Islet precursor cell (in vitro differentiated cells): ENCODE results near the gene OR2T12.
"Not testable (repeated sequence)": the region's sequence is repeated elsewhere in the genome, so short reads cannot be mapped to it uniquely, and the experiment has no call there.

Experiments
- DNase-seq: peaks from one replicate; pipeline ENCODE4 v3.0.0-alpha.2; 2018

Gene OR2T12, protein sequence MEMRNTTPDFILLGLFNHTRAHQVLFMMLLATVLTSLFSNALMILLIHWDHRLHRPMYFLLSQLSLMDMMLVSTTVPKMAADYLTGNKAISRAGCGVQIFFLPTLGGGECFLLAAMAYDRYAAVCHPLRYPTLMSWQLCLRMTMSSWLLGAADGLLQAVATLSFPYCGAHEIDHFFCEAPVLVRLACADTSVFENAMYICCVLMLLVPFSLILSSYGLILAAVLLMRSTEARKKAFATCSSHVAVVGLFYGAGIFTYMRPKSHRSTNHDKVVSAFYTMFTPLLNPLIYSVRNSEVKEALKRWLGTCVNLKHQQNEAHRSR

GRCh38 chr1:248303324-248303723, at the start of gene OR2T12:
TSS of gene OR2T12 (minus strand) at chr1:248303424. CDS start at chr1:248295578, 7,846 bp downstream.
- no peak for DNase-seq

DNA sequence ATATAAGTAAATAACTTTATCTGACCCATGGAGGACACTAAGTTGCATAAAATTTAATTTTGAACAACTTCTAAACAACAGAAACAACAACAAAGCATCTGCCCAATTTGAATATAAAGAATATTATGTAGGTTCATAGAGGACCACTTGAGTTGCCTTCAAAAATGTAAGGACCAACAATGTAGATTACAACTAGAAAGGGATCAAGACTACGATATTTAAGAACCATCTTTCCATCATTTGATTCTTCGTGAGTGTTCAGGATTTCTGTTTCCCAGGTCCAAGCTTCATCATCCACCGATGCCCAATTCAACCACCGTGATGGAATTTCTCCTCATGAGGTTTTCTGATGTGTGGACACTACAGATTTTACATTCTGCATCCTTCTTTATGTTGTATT, 45.3 kb upstream of the OR2T12 start, which contains the start of gene OR14C36:
TSS of gene OR14C36 (plus strand) at position 301 of the 400 bp plus-strand sequence. CDS start at position 301, 0 bp downstream.
- no peak for DNase-seq

DNA sequence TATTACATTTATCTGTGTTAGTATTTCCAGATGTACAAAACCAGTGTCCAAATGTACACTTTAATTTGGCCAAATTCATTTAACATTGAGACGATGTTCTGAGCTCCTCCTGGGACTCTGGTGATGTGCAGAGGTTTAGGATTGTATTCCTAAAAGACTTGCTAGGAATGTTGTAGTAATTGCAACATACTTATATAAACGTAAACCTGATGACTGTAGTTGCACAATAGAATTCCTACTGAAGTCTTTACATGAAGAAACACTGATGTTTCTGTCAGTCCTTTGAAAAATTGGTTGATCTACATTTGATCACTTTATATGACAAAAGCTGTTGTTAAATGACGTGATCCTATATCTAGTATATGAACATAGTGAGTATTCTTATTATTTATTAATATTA, 40.2 kb upstream of the OR2T12 start:
- no peak for DNase-seq

DNA sequence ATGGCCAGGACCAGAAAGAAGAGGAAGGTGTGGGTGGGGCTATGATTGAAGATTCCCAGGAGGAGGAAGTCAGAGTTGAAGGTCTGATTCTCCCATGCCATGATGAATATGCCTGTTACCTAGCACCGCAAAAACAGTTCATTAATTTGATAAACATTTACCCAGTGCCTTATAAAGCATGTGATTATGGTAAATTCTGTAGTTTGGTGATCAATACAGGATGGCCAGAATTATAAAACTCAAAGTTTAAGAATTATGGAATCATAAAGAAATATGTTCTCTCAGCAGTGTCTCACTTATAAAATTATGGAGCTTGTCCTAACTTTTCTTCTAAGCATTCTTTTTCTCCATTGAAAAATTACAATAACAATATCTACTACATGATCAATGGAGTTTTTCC, 21.2 kb upstream of the OR2T12 start, which contains the start of gene OR2M7:
TSS of gene OR2M7 (minus strand) at position 101 of the 400 bp plus-strand sequence. CDS start at position 101, 0 bp downstream.
- no peak for DNase-seq

GRCh38 chr1:248316796-248317195, 13.6 kb upstream of the OR2T12 start:
- no peak for DNase-seq

DNA sequence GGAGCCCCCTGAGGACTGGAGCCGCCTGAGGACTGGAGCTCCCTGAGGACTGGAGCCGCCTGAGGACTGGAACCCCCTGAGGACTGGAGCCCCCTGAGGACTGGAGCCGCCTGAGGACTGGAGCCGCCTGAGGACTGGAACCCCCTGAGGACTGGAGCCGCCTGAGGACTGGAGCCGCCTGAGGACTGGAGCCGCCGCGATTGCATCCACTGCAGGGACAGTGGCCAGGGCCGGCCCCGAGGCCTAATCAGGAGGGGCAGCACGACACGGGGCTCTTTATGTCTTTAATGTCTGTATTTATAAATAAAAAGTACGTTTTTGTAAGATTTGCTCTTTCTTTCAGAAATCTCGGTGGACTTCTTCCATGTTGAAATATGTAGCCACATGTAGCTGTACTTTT, 3.5 kb upstream of the OR2T12 start:
- DNase-seq: not testable (repeated sequence)

GRCh38 chr1:248306103-248306502, 2.9 kb upstream of the OR2T12 start:
- DNase-seq: no peak

DNA sequence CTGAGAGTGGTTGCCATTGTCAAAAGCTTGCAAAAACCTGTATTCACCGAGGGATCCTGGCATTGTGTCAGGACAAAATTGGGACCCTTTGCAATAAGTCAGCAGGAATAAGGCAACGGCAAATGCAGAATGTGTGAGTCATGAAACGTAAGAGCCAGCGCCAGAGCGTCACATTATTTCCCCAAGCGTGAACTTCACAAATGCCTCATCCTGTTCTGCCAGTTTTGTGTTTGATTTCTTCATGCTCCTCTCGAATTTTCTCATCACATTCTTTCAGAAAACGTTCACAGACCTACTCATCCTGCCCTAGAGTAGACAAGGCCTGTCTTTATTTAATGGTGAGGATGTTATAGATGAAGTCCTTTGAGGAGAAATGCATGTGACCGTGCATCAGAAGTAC, 2.4 kb upstream of the OR2T12 start:
- DNase-seq: not testable (repeated sequence)

DNA sequence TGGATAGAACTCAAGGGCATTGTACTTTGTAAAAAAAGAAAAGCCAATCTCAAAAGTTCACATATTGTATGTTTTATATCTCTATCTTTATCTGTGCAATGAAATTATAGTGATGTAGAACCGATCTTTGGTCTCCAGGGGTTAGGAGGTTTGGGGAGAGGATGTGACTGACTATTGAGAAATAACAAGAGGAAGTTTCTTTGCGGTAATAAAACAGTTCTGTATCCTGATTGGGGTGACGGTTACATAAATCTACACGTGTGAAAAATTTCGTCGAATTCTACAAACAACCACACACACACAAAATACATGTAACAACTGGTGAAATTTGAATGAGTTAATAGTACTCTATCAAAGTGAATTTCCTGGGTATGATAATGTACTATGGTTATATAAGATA, 14.8 kb downstream of the OR2T12 start:
- no peak for DNase-seq

DNA sequence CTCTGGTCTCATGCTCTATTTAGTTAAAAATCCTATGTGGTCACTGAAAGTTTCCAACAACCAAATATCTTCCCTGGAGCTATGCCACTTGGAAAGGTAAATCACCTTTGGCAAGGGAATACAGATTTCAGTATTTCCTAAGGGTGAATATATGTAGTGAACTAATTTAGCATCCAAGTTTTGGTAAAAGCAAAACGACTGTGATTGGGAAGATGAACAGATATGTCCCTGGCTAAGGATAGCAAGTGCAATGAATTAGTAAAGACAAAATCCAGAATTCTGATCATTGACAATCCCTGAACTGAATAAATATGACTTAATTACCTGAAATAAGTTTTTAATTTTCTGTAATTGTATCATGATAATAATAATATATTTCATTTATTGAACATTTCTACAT, 25.3 kb downstream of the OR2T12 start, which contains the start of gene OR2T33:
TSS of gene OR2T33 (minus strand) at position 101 of the 400 bp plus-strand sequence. CDS start 4,162 bp downstream, outside the sequence.
- no peak for DNase-seq

DNA sequence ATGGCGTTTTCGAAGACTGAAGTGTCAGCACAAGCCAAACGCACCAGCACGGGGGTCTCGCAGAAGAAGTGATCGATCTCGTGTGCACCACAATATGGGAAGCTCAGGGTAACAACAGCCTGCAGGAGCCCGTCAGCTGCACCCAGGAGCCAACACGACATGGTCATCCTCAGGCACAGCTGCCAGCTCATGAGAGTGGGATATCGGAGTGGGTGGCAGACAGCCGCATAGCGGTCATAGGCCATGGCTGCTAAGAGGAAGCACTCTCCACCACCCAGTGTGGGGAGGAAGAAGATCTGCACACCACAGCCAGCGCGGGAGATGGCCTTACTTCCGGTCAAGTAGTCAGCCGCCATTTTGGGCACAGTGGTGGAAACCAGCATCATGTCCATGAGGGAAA, 30.0 kb downstream of the OR2T12 start:
- not testable (repeated sequence) for DNase-seq

GRCh38 chr1:248268178-248268577, 35.0 kb downstream of the OR2T12 start:
- DNase-seq: no peak

DNA sequence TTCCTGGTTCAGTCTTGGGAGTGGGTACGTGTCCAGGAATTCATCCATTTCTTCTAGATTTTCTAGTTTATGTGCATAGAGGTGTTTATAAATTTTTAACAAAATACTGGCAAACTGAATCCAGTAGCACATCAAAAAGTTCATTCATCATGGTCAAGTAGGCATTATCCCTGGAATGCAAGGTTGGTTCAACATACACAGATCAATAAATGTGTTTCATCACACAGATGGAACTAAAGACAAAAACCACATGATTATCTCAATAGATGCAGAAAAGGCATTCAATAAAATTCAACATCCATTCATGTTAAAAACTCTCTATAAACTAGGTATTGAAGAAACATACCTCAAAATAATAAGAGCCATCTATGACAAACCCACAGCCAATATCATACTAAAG, 43.9 kb downstream of the OR2T12 start:
- not testable (repeated sequence) for DNase-seq

DNA sequence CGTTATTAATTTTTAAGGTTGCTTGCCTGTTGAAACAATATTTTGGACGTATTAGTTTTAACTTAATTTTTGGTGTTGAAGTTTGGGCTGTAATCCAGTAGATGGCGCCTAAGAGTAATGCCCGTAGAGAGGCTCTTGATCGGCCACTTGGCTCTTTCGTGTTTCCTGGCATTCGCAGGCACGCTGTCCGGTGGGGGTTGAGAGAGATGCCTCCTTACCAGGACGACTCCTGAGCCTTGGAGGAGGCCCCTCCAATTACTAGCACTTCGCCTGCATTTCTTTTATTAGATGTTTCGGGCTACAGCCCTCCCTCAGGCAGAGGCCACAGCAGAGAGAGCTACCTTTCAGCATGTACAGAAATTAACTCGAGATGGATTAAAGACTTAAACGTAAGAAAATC, 60.0 kb downstream of the OR2T12 start:
- DNase-seq: peak; percentile 43
